Hematopoietic multipotent progenitor cell treated with erythropoietin and hydrocortisone succinate and interleukin-3 and kit ligand, for 6 days (in vitro differentiated cells): ENCODE measurements around the gene TENM4.
A peak's percentile ranks its signal among the peaks of the same experiment; 100 is the strongest.

Experiments used
- DNase-seq: peaks from one replicate; pipeline ENCODE4 v3.0.0-alpha.2; 2015

The TENM4 gene

GRCh38 chr11:78762105-78762504, 678.7 kb downstream of the TENM4 start:
- DNase-seq: no peak

- DNase-seq: no peak
Measured at GRCh38 chr11:78759071-78759470, 681.8 kb downstream of the TENM4 start.

GRCh38 chr11:78753297-78753696, 687.5 kb downstream of the TENM4 start:
- DNase-seq: no peak

- DNase-seq: no peak
Measured at GRCh38 chr11:78752494-78752893, 688.3 kb downstream of the TENM4 start.

GRCh38 chr11:78748918-78749690, 691.7 kb downstream of the TENM4 start:
- no peak for DNase-seq

- no peak for DNase-seq
Measured at GRCh38 chr11:78744949-78745348, 695.9 kb downstream of the TENM4 start.

- no peak for DNase-seq
Measured at GRCh38 chr11:78744202-78744601, 696.6 kb downstream of the TENM4 start.

GRCh38 chr11:78742430-78742829, 698.4 kb downstream of the TENM4 start:
- DNase-seq: peak; percentile 5

GRCh38 chr11:78741741-78742140, 699.1 kb downstream of the TENM4 start:
- DNase-seq: no peak

GRCh38 chr11:78740199-78741071, 700.4 kb downstream of the TENM4 start:
- DNase-seq: no peak

- DNase-seq: no peak
Measured at GRCh38 chr11:78737891-78738290, 702.9 kb downstream of the TENM4 start.

GRCh38 chr11:78737301-78737700, 703.5 kb downstream of the TENM4 start:
- DNase-seq: no peak

- no peak for DNase-seq
Measured at GRCh38 chr11:78735711-78736110, 705.1 kb downstream of the TENM4 start.

- DNase-seq: no peak
Measured at GRCh38 chr11:78733031-78733430, 707.8 kb downstream of the TENM4 start.

GRCh38 chr11:78732246-78732645, 708.6 kb downstream of the TENM4 start:
- no peak for DNase-seq

- no peak for DNase-seq
Measured at GRCh38 chr11:78731027-78731426, 709.8 kb downstream of the TENM4 start.

GRCh38 chr11:78730267-78730824, 710.5 kb downstream of the TENM4 start:
- DNase-seq: no peak

GRCh38 chr11:78727816-78728215, 713.0 kb downstream of the TENM4 start:
- DNase-seq: peak; percentile 27

- DNase-seq: no peak
Measured at GRCh38 chr11:78725200-78725599, 715.6 kb downstream of the TENM4 start.

GRCh38 chr11:78722786-78723185, 718.0 kb downstream of the TENM4 start:
- no peak for DNase-seq

GRCh38 chr11:78720281-78720989, 720.4 kb downstream of the TENM4 start:
- DNase-seq: no peak

GRCh38 chr11:78717041-78717440, 723.8 kb downstream of the TENM4 start:
- no peak for DNase-seq
